Urinary bladder (tissue), 4 donors: ENCODE data around the gene ZFP91. TPM values are rescaled to one million over a fixed set of nuclear protein-coding genes. Genes with fewer than 3 reads are reported as not detected.

ENCODE experiments used
- DNase-seq: peaks from one replicate; pipeline ENCODE4 v3.0.0-alpha.2; 2015; ENCODE audit errors: extremely low spot score
- H3K27ac ChIP-seq: one replicate; pipeline ENCODE4 v1.5.1; 2013; ENCODE audit warnings: low read depth, mild to moderate bottlenecking, moderate library complexity
- H3K36me3 ChIP-seq: one replicate; pipeline ENCODE4 v1.6.1; 2013; ENCODE audit warnings: mild to moderate bottlenecking, moderate library complexity; ENCODE audit not compliant: insufficient read depth
- H3K4me1 ChIP-seq: one replicate; pipeline ENCODE4 v1.6.1; 2013; ENCODE audit warnings: mild to moderate bottlenecking, moderate library complexity; ENCODE audit not compliant: insufficient read depth
- H3K4me3 ChIP-seq: one replicate; pipeline ENCODE4 v1.5.1; 2013; ENCODE audit warnings: low read depth, low read length
- WGBS: extraction: QIAGEN DNeasy Blood & Tissue Kit; methylation state at CpG from one replicate; pipeline ENCODE4 v1.1.7; 2013; 5-methylcytosine and 5-hydroxymethylcytosine counted together
- polyA plus RNA-seq: library from polyadenylated mRNA; stranded (reverse); fragments of 200-250 nt; gene quantifications from one replicate; pipeline ENCODE4 v1.2.3, GENCODE V29; 2013
- total RNA-seq: library from RNA; depleted of rRNA; stranded (reverse); fragments of >200 nt; gene quantifications from one replicate; pipeline ENCODE4 v1.2.3, GENCODE V29; 2014
- donor health status: healthy with polysubstance abuse.
- donor health status: healthy.

The ZFP91 gene
- total and polyA plus RNA-seq, 2 donors = 37.9 to 54.0 TPM

DNA sequence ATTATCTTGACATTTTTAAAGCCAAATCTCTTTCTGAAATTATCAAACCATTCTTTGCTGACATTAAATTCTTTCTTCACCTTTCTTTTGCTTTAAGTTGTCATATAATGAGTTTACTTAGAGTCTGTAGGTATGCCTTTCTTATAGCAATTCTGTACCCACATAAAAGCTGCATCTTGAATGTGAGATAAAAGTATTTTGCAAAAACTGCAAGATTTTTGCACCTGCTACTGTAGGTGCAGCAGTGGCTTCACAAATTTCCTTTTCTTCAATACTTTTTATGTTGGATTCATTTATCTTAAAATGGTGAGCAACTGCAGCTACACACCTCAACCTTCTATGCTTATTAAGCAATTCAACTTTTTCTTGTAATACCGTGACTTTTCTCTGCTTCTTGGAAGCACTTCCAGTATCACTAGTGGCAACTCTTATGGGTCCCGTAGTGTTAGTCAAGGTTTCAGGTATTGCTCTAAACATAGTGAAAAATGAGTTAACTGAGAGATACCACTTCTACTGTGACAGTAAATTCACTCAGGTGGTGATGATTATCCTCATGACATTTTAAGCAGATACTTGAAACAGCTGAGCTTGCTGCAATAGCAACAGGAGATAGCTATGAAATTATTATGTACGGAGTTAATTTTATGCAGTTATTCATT is 18.8 kb downstream of the ZFP91 start:
- no peak for DNase-seq
- peaks cover 2% of the 10 kb centered on the region for H3K4me1 ChIP-seq
- H3K36me3 ChIP-seq = no peaks in the 10 kb centered on the region
- H3K27ac ChIP-seq = no peak overlapping the region
- WGBS = 80% methylated on average over 3 of the region's 3 CpGs
- H3K4me3 ChIP-seq = no peak overlapping the region

DNA sequence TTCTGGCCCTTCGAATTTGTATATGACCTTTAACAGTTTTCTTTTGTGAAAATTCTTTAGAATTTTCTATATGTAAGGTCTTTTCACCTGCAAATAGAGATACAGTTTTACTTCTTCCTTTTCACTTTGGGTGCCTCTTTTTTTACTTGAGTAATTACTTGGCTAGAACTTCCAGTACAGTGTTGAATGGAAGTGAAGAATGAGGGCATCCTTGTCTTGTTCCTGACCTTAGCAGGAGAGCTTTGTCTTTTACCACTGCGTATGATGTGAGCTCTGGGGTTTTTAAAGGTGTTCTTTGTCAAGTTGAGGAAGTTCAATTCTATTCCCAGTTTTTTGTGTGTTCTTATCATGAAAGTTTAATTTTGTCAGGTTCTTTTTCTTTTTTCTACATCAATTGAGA is 21.6 kb downstream of the ZFP91 start:
- WGBS = 81% methylated on average over 2 of the region's 2 CpGs
- H3K36me3 ChIP-seq = no peaks in the 10 kb centered on the region
- H3K27ac ChIP-seq = no peak overlapping the region
- no peaks in the 10 kb centered on the region for H3K4me1 ChIP-seq
- no peak for DNase-seq
- no peak overlapping the region for H3K4me3 ChIP-seq

DNA sequence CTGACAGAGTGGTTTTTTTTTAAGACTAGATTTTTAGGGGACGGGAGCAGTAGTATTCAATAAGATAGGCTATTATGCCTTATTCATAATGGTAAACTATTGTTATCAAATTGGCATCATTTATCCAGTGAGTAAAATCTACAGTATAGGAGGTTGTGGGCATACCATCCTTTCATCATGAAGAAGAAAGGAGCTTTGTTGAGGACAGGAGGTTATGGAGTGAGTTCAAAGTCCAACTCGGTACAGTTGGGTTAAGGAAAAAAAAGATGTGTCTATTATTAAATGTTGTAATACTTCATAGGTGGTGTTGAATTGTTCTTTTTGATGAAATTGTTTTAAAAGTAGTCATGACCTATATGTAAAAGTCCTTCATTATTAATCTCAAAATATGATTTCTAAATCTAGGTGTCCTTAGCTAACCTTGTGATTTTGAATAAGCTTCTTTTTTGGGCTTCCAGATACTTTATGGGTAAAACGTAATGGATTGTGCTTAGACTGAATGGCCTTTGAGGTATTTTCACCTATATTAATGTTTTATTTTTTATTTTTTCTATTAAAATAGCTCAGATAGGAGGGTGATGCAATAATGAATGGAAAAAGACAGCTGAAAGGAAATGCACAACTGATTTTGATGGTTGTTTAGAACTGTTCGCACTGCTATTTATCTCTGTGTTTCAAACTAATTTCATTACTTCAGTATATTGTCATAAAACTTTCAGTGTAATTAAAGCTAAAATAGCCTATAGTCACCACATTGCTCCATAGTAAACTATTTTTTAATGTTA is 28.3 kb downstream of the ZFP91 start:
- Histone ChIP-seq H3K27ac (no peak overlapping the region), H3K36me3 (peaks cover 2% of the 10 kb centered on the region), H3K4me3 (no peak overlapping the region), H3K4me1 (no peaks in the 10 kb centered on the region)
- no peak for DNase-seq
- 90% methylated on average over 4 of the region's 4 CpGs for WGBS

DNA sequence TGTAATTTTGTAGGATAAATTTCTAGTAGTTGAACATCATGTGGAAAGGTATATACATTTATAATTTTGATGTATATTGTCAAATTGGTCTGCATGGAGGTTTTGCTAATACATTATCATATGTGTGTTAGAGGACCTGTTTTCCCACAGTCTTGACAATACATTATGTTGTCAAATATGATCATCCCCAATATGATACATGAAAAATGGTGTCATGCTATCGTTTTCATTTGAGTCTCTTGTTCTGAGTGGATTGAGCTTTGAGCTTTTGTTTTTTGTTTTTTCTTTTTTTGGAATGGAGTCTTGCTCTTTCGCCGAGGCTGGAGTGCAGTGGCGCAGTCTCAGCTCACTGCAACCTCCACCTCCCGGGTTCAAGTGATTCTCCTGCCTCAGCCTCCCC is 29.5 kb downstream of the ZFP91 start:
- no peak for DNase-seq
- Histone ChIP-seq H3K27ac (no peak overlapping the region), H3K36me3 (peaks cover 2% of the 10 kb centered on the region), H3K4me3 (no peak overlapping the region), H3K4me1 (no peaks in the 10 kb centered on the region)
- WGBS = 97% methylated on average over 5 of the region's 5 CpGs

DNA sequence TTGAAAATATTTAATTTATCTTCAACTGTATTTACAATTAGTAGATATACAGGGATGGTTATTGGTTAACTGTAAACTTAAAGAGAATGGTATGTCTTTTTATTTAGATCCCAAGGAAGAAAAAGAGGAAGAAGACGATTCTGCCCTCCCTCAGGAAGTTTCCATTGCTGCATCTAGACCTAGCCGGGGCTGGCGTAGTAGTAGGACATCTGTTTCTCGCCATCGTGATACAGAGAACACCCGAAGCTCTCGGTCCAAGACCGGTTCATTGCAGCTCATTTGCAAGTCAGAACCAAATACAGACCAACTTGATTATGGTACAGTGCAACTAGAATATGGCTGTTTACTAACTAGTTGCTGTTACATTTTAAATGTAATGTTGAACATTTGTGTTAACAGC is 30.9 kb downstream of the ZFP91 start:
- 81% methylated on average over 8 of the region's 8 CpGs for WGBS
- DNase-seq = no peak
- peaks cover 2% of the 10 kb centered on the region for H3K36me3 ChIP-seq
- H3K4me1 ChIP-seq = no peaks in the 10 kb centered on the region
- H3K27ac ChIP-seq = no peak overlapping the region
- no peak overlapping the region for H3K4me3 ChIP-seq

DNA sequence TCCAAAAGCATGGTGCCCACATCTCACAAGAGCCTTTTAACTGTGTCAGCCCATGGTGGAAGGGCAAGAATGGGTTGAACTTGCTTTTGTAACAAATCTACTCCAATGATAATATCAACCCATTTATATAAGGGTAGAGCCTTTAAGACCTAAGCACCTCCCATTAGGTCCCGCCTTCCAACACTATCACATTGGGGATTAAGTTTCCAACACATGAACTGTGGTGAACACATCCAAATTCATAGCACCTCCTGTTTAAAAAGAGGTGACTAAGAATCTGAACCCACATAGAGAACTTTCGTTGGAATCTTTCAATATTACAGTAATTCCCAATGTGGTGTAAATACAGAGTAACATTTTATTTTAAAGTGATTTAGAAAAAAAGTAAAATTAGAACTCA is 34.4 kb downstream of the ZFP91 start:
- Histone ChIP-seq H3K4me1 (peaks cover 1% of the 10 kb centered on the region), H3K36me3 (peaks cover 6% of the 10 kb centered on the region), H3K4me3 (no peak overlapping the region), H3K27ac (no peak overlapping the region)
- DNase-seq = no peak
- 94% methylated on average over 2 of the region's 2 CpGs for WGBS

DNA sequence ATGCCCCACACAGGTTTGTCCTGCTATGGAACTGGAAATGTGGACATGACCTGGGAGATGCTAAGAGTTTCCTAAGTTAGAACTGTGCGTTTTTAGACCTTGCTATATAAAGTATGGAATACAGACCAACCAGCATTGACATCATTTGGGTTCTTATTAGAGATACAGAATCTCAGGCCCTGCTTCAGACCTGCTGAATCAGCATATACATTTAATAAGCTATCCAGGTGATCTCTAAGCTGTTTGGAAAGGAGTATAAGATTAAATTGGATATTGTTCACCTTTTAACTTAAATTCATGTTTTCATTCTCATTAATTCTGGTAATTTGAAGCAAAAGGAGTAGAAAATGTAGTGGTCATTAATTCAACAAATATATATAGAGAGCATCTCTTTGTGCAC is 36.7 kb downstream of the ZFP91 start:
- Histone ChIP-seq H3K36me3 (peaks cover 6% of the 10 kb centered on the region), H3K4me3 (no peak overlapping the region), H3K27ac (no peak overlapping the region), H3K4me1 (peaks cover 1% of the 10 kb centered on the region)
- no peak for DNase-seq
- 91% methylated on average over 1 of the region's 1 CpG for WGBS

DNA sequence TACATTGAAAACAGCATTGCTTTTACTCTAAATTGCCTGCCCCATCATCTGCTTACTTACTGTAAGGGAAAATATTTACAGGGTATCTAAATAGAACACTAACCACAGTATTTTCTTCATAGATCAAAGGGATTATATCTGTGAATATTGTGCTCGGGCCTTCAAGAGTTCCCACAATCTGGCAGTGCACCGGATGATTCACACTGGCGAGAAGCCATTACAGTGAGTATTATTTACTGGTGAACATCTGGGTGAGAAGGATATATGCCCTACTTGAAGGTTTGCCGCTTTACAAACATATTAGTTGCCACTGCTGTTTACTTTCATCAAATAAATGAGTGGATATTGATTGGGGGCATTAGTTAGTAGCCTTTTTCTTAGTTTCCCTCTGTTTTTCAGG is 37.7 kb downstream of the ZFP91 start:
- peaks cover 1% of the 10 kb centered on the region for H3K4me1 ChIP-seq
- H3K36me3 ChIP-seq = peaks cover 4% of the 10 kb centered on the region
- 42% methylated on average over 4 of the region's 4 CpGs for WGBS
- DNase-seq = no peak
- no peak overlapping the region for H3K27ac ChIP-seq
- H3K4me3 ChIP-seq = no peak overlapping the region

DNA sequence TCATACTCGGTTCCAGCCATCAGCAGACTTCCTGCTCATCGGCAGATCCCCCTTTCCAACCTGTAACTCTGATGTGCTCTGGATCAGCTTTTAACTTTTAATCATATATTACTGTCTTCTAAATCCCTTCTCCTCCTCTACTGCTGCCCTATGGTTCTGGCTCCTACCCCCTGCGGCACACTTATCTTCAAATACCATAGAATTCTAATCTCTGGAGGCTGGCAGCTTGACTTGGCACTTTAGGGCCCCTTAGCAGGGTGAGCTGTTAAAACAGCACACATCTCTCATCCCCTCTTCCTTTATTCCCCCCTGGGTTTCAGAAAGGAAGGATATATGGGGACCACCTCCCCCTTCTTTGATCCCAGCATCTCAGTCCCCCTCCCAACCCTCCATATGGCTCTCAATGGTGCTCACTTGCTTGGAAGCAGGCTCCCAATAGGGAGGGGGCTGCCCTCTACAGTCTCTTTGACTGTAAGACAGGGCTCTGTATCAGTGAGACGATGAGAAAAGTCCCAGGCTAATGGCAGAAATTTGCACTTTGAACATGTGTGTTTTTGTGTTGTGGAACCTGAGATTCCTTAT is 39.2 kb downstream of the ZFP91 start:
- H3K4me1 ChIP-seq = peaks cover 1% of the 10 kb centered on the region
- no peak overlapping the region for H3K4me3 ChIP-seq
- DNase-seq = no peak
- H3K27ac ChIP-seq = no peak overlapping the region
- H3K36me3 ChIP-seq = peaks cover 4% of the 10 kb centered on the region
- 81% methylated on average over 4 of the region's 4 CpGs for WGBS

DNA sequence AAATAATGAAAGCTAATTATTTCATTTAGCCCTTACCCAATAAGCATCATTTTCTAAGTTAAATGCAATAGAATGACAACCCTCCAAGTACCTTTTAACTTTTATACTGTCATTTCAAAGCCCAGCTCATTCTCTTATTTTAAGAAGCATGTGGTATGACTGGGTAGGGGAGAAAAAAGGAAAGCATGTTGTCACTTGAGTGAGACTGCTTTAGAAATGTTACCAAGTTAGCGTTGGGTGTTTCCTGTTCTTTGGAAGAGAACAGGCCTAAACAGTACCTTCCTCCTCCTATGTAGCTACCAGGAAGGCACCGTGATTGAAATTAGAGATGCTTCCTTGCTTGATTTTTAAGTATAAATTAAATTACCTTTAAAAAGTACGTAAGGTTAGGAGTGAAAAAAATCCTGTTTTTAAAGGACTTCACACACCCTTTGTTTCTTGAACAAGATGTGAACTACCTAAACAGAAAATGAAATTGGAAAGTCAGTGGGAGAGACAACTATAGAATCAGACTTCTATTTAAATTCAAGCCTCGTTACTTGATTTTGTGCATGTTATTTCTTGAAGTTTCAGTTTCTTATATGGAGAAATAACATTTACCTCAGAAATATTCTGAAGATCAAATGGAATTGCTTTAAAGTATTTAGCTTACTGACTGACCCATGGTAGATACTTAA is 42.9 kb downstream of the ZFP91 start:
- Histone ChIP-seq H3K4me1 (no peaks in the 10 kb centered on the region), H3K36me3 (peaks cover 4% of the 10 kb centered on the region), H3K27ac (no peak overlapping the region), H3K4me3 (no peak overlapping the region)
- 87% methylated on average over 4 of the region's 4 CpGs for WGBS
- DNase-seq = no peak

DNA sequence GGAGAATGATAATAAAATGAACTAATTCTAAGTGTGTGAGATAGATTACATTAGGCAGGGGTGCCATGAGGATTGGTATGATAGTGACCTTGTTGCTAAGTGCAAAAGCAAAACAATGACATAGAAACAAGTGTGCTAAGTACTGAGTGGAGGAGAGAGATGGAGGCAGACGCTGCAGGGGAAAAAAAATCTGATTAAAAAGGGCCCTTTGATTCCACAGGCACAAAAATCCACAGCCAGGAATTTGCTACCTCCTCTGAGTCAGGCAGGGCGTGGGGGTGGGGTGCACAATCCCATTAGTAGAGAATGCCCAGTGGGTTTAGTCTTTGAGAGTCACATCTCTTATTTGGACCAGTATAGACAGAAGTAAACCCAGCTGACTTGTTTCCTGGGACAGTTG is 43.5 kb downstream of the ZFP91 start, which contains the start of gene CNTF:
Gene CNTF, plus strand, starts transcription at position 322 of the 400 bp plus-strand sequence. CDS start 88 bp downstream, outside the sequence.
- Histone ChIP-seq H3K36me3 (no peaks in the 10 kb centered on the region), H3K4me1 (no peaks in the 10 kb centered on the region), H3K27ac (no peak within 1 kb of the TSS), H3K4me3 (no peak within 1 kb of the TSS)
- WGBS = 68% methylated on average over 2 of the region's 2 CpGs
- no peak for DNase-seq

DNA sequence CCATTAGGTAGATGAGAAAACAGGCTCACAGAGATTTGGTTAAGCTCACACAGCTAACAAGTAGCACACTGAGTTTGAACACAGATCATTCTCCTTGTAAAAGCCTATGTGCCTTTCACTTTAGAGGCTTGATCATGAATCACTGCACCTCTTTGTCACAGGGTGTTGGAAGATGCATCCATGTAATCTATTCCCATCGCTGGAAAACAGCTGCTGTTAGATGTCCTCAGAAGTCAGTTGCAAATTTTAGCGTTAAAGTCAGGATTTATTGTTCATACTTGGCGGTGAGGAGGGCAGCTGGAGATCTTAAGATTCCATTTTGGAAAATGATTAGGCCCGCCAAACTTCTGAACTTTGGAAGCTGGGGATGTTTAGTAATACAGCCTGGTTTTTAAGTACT is 46.2 kb downstream of the ZFP91 start:
- no peak for DNase-seq
- 92% methylated on average over 4 of the region's 4 CpGs for WGBS
- no peaks in the 10 kb centered on the region for H3K4me1 ChIP-seq
- no peak overlapping the region for H3K27ac ChIP-seq
- H3K36me3 ChIP-seq = no peaks in the 10 kb centered on the region
- H3K4me3 ChIP-seq = no peak overlapping the region

DNA sequence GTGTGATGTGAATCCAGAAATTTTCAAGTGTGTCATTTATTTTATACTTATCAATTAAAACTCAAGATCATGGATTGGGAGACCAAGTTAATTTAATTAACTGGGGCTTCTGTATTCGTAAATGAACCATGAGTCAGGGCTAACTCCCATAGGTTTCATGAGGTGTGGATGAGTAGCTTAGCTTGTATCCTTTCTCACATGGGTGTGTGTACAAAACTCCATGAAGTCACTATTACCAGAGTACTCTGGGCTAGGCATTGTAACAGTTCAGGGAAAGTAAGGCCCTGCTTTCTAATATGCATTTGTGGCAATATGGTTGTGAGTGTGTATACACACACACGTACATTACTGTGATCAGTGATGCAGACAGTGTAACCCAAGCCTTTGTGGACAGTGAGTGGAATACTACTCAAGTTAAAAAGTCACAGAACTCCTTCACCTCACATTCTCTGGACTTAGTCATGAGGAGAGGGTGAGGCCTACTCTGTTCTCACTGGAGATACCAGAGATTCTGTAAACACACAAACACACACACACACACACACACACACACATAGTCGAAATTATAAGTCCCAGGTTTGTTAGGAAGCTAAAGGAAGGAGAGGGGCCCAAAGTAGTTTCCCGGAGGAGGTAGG is 47.1 kb downstream of the ZFP91 start:
- Histone ChIP-seq H3K36me3 (no peaks in the 10 kb centered on the region), H3K4me3 (no peak overlapping the region), H3K27ac (no peak overlapping the region), H3K4me1 (no peaks in the 10 kb centered on the region)
- WGBS = 93% methylated on average over 4 of the region's 4 CpGs
- no peak for DNase-seq
